ENCODE data around the gene KLC4.
"Not testable (repeated sequence)": the region's sequence is repeated elsewhere in the genome, so short reads cannot be mapped to it uniquely, and the experiment has no call there.

Gene KLC4

GRCh38 chr6:43035495-43036194 is 23.8 kb upstream of the KLC4 start:
- no peak for TF ChIP-seq CTCF (IDR thresholded peaks at IDR 0.05; ENCODE audit: low read depth, low read length, missing control alignments)
- no peak for DNase-seq (ENCODE audit: extremely low read depth, low read depth)

DNA sequence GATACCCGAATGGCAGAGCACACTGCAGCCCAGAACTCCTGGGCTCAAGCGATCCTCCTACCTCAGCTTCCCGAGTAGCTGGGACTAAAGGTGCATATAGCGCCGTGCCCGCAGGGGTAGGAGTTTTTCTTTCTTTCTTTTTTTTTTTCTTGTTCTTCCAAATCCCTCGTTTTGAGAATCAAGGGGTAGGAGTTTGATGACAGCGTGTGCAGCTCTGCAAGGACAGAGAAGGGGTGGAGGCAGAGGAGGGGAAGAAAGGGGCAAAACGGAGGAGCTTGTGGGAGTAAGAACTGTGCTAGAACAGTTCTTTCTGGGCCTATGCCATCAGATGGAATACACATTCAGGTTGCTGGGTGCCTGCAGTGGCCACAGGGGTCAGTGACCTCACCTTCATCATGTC is 22.7 kb upstream of the KLC4 start:
- no peak for TF ChIP-seq CTCF (IDR thresholded peaks at IDR 0.05; ENCODE audit: low read depth, low read length, missing control alignments)
- H3K4me3 ChIP-seq (replicated peaks; ENCODE audit: low read depth, low read length), result no peak overlapping the region
- no peak for DNase-seq (ENCODE audit: extremely low read depth, low read depth)

More at GRCh38 chr6:43035495-43036194, 23.8 kb upstream of the KLC4 start:
- H3K4me3 ChIP-seq (replicated peaks; ENCODE audit: low read depth, low read length), result no peak overlapping the region

- DNase-seq (ENCODE audit: extremely low read depth, low read depth), result no peak
- no peak overlapping the region for H3K4me3 ChIP-seq (replicated peaks; ENCODE audit: low read depth, low read length)
- no peak for TF ChIP-seq CTCF (IDR thresholded peaks at IDR 0.05; ENCODE audit: low read depth, low read length, missing control alignments)
Measured at GRCh38 chr6:43037197-43037596, 22.2 kb upstream of the KLC4 start.

GRCh38 chr6:43037706-43038105 is 21.7 kb upstream of the KLC4 start:
- no peak for TF ChIP-seq CTCF (IDR thresholded peaks at IDR 0.05; ENCODE audit: low read depth, low read length, missing control alignments)

DNA sequence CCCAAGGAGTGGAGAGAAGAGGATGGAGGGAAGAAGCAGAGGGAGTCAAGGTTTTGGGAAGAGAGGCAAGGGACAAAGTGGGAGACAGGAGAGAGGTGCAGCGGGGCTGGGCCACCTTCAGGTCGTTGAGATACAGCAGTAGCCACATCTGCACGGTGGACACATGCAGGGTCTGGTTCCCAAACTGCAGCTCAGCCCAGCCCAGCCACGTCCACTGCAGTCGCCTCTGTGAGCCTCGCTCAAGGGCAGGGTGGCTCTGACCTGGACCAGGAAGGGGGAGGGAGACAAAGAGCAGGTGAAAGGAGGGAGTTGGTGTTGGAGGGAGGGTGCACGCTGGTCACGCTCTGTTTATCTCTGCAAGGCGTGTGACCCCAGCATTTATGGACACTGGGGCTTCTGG is 20.7 kb upstream of the KLC4 start:
- no peak overlapping the region for H3K4me3 ChIP-seq (replicated peaks; ENCODE audit: low read depth, low read length)
- no peak for DNase-seq (ENCODE audit: extremely low read depth, low read depth)
- no peak for TF ChIP-seq CTCF (IDR thresholded peaks at IDR 0.05; ENCODE audit: low read depth, low read length, missing control alignments)

More at GRCh38 chr6:43037706-43038105, 21.7 kb upstream of the KLC4 start:
- no peak overlapping the region for H3K4me3 ChIP-seq (replicated peaks; ENCODE audit: low read depth, low read length)
- DNase-seq (ENCODE audit: extremely low read depth, low read depth), result no peak

- TF ChIP-seq CTCF (IDR thresholded peaks at IDR 0.05; ENCODE audit: low read depth, low read length, missing control alignments), result no peak
- no peak for DNase-seq (ENCODE audit: extremely low read depth, low read depth)
- no peak overlapping the region for H3K4me3 ChIP-seq (replicated peaks; ENCODE audit: low read depth, low read length)
Measured at GRCh38 chr6:43040542-43041257, 18.7 kb upstream of the KLC4 start.

DNA sequence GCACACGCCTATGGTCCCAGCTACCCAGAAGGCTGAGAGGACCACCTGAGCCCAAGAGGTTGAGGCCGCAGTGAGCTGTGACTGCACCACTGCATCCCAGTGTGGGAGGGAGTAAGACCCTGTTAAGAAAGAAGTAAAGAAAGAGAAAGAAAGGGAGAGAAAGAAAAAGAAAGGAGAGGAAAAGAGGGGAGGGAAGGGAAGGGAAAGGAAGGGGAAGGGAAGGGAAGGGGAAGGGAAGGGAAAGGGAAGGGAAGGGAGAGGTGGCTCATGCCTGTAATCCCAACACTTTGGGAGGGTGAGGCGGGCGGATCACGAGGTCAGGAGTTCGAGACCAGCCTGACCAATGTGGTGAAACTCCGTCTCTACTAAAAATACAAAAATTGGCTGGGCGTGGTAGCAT is 18.0 kb upstream of the KLC4 start:
- H3K4me3 ChIP-seq (replicated peaks; ENCODE audit: low read depth, low read length); DNase-seq (ENCODE audit: extremely low read depth, low read depth): not testable (repeated sequence)
